HepG2 (cell line): Measurements from ENCODE around the gene CAMK2A. TPM values are rescaled to one million over a fixed set of nuclear protein-coding genes. Genes with fewer than 3 reads are reported as not detected.

ENCODE experiments used
- ATAC-seq: fragments of 200-7000 bp; cut with Tn5 transposase; 3 replicates; pipeline ENCODE4 v1.9.1; 2020; ENCODE audit warnings: mild to moderate bottlenecking, moderate library complexity
- BruUV-seq: library from RNA; stranded (reverse); fragments of 400-500 nt; replicated peaks from 2 replicates; lab custom pipeline; 2021; lab: Mats Ljungman, UMichigan
- CTCF ChIA-PET: fragments of 300-600 bp; formaldehyde crosslinking; extraction: SDS; loops from one replicate; lab custom pipeline; 2021; ENCODE audit warnings: low total read pairs, inconsistent platforms, low intra/inter-chr PET ratio; lab: Yijun Ruan, JAX
- POLR2A ChIA-PET: fragments of 350-600 bp; sonication (Branson Sonifier 250); formaldehyde crosslinking; loops from one replicate; lab custom pipeline; 2020; ENCODE audit warnings: antibody characterized with exemption, inconsistent platforms; lab: Yijun Ruan, JAX
- DNase-seq: peaks from one replicate; pipeline ENCODE4 v3.0.0-alpha.2; 2015; ENCODE audit warnings: low spot score
- FAIRE-seq: peaks from 3 replicates; lab custom pipeline; 2011; peaks lifted over from hg19 to GRCh38; lab: Jason Lieb, UNC
- H2AFZ ChIP-seq: one replicate; pipeline ENCODE4 v1.6.1; 2011; ENCODE audit warnings: low read length, inconsistent platforms
- H3K27ac ChIP-seq: fragments of 300-600 bp; 3 replicates; pipeline ENCODE4 v1.8.0; 2011; ENCODE audit warnings: mixed run types, mild to moderate bottlenecking, mixed read lengths, low read length, inconsistent platforms; ENCODE audit not compliant: insufficient read depth; ENCODE audit errors: extremely low read length
- H3K27me3 ChIP-seq, 2 experiments: fragments of 200-600 bp in 1 of 2; 2 replicates in 1 of 2; 3 replicates in 1 of 2; pipeline versions ENCODE4 v1.6.0 to v1.8.0; 2011; ENCODE audit warnings: low read length in 2 of 2, mild to moderate bottlenecking in 2 of 2, moderate library complexity in 2 of 2, inconsistent platforms in 1 of 2; ENCODE audit not compliant: insufficient read depth in 2 of 2, control insufficient read depth in 1 of 2
- H3K36me3 ChIP-seq, 2 experiments: fragments of 200-600 bp in 1 of 2; replicated peaks in 1 of 2; 2 replicates in 1 of 2; 3 replicates in 1 of 2; pipeline versions ENCODE4 v1.5.1 to v1.8.0; 2011; ENCODE audit warnings: low read length in 2 of 2, inconsistent platforms in 1 of 2; ENCODE audit not compliant: insufficient read depth in 2 of 2, control insufficient read depth in 1 of 2
- H3K4me1 ChIP-seq: 2 replicates; pipeline ENCODE4 v1.5.1; 2012; ENCODE audit warnings: low read length, inconsistent platforms; ENCODE audit not compliant: insufficient read depth
- H3K4me2 ChIP-seq: 2 replicates; pipeline ENCODE4 v1.6.0; 2011; ENCODE audit warnings: low read depth, low read length, inconsistent platforms
- H3K4me3 ChIP-seq, 3 experiments: fragments of 200-600 bp in 1 of 3; sonication (generic), shearing (Covaris generic) in 1 of 3; replicated peaks in 1 of 3; 2 replicates each; pipeline ENCODE4 v1.5.1; 2011 to 2016; ENCODE audit warnings: low read length in 3 of 3, inconsistent platforms in 2 of 3, low read depth in 2 of 3, mild to moderate bottlenecking in 2 of 3, control low read depth in 1 of 3, mixed read lengths in 1 of 3; ENCODE audit not compliant: insufficient read depth in 1 of 3
- H3K79me2 ChIP-seq: one replicate; pipeline ENCODE4 v1.6.1; 2011; ENCODE audit warnings: low read length, inconsistent platforms; ENCODE audit not compliant: insufficient read depth
- H3K9ac ChIP-seq: 2 replicates; pipeline ENCODE4 v1.6.0; 2011; ENCODE audit warnings: mild to moderate bottlenecking, low read depth, low read length, inconsistent platforms; ENCODE audit not compliant: insufficient read depth
- H3K9me3 ChIP-seq: 2 replicates; pipeline ENCODE4 v1.5.1; 2012; ENCODE audit warnings: mild to moderate bottlenecking, low read length
- H4K20me1 ChIP-seq: 2 replicates; pipeline ENCODE4 v1.6.0; 2011; ENCODE audit warnings: inconsistent platforms, mild to moderate bottlenecking, low read length, moderate library complexity; ENCODE audit not compliant: insufficient read depth
- AGO2 ChIP-seq: fragments of 200-400 bp; formaldehyde crosslinking; optimal IDR thresholded peaks from 2 replicates; pipeline ENCODE3; 2017; ENCODE audit warnings: mild to moderate bottlenecking, low read depth, low read length, moderate library complexity
- ATM ChIP-seq: fragments of 450-650 bp; IDR thresholded peaks from 2 replicates; pipeline ENCODE4 v1.7.1; 2017; ENCODE audit warnings: mild to moderate bottlenecking, borderline replicate concordance
- CAMTA2 ChIP-seq: sonication (generic); formaldehyde crosslinking; IDR thresholded peaks from 2 replicates; pipeline ENCODE4 v1.4.0; 2020; ENCODE audit warnings: mild to moderate bottlenecking, missing genetic modification reagents, borderline replicate concordance
- CHD2 ChIP-seq: IDR thresholded peaks from 2 replicates; pipeline ENCODE4 v1.6.1; 2011; ENCODE audit warnings: low read depth, low read length, improper control_type of control experiment
- MTERF4 ChIP-seq: sonication (generic); formaldehyde crosslinking; IDR thresholded peaks from 2 replicates; pipeline ENCODE4 v1.8.0; 2023; ENCODE audit warnings: mild to moderate bottlenecking, missing genetic modification reagents
- POLR2AphosphoS2 ChIP-seq: IDR thresholded peaks from 2 replicates; pipeline ENCODE4 v1.6.1; 2011; ENCODE audit warnings: low read depth, low read length, improper control_type of control experiment
- REXO4 ChIP-seq: sonication (generic); formaldehyde crosslinking; IDR thresholded peaks from 2 replicates; pipeline ENCODE4 v1.8.0; 2022; ENCODE audit warnings: missing genetic modification reagents, mild to moderate bottlenecking, borderline replicate concordance
- RNF219 ChIP-seq: sonication (generic); formaldehyde crosslinking; IDR thresholded peaks from 2 replicates; pipeline ENCODE4 v1.5.0; 2020; ENCODE audit warnings: mild to moderate bottlenecking, missing genetic modification reagents
- SIX1 ChIP-seq: sonication (generic); formaldehyde crosslinking; IDR thresholded peaks from 2 replicates; pipeline ENCODE4 v1.4.0; 2020; ENCODE audit warnings: missing genetic modification reagents, borderline replicate concordance
- SMAD1 ChIP-seq: sonication (generic); formaldehyde crosslinking; IDR thresholded peaks from 2 replicates; pipeline ENCODE4 v1.4.0; 2020; ENCODE audit warnings: missing genetic modification reagents, low read depth, mild to moderate bottlenecking, borderline replicate concordance
- SSRP1 ChIP-seq: IDR thresholded peaks from 2 replicates; pipeline ENCODE4 v1.6.1; 2016; ENCODE audit warnings: control low read depth
- ZBTB7B ChIP-seq: sonication (generic); formaldehyde crosslinking; IDR thresholded peaks from 2 replicates; pipeline ENCODE4 v1.4.0; 2020; ENCODE audit warnings: missing genetic modification reagents
- ZKSCAN1 ChIP-seq: fragments of 150-350 bp; IDR thresholded peaks from 2 replicates; pipeline ENCODE4 v1.6.1; 2014; ENCODE audit warnings: low read length
- ZMAT5 ChIP-seq: sonication (generic); formaldehyde crosslinking; IDR thresholded peaks from 2 replicates; pipeline ENCODE4 v1.5.0; 2020; ENCODE audit warnings: mild to moderate bottlenecking, low read depth, missing genetic modification reagents, borderline replicate concordance
- ZNF33A ChIP-seq: sonication (generic); formaldehyde crosslinking; IDR thresholded peaks from 2 replicates; pipeline ENCODE4 v1.5.1; 2020; ENCODE audit warnings: missing genetic modification reagents, mild to moderate bottlenecking, moderate library complexity, borderline replicate concordance
- ZNF441 ChIP-seq: sonication (generic); formaldehyde crosslinking; IDR thresholded peaks from 2 replicates; pipeline ENCODE4 v1.7.0; 2021; ENCODE audit warnings: missing genetic modification reagents, borderline replicate concordance
- ZNF576 ChIP-seq: sonication (generic); formaldehyde crosslinking; IDR thresholded peaks from 2 replicates; pipeline ENCODE4 v1.4.0; 2020; ENCODE audit warnings: mild to moderate bottlenecking, missing genetic modification reagents
- ZNF607 ChIP-seq: sonication (generic); formaldehyde crosslinking; IDR thresholded peaks from 2 replicates; pipeline ENCODE4 v1.5.1; 2020; ENCODE audit warnings: missing genetic modification reagents, mild to moderate bottlenecking, borderline replicate concordance
- ZNF629 ChIP-seq: sonication (generic); formaldehyde crosslinking; conservative IDR thresholded peaks from 2 replicates; pipeline ENCODE4 v1.5.0; 2020; ENCODE audit warnings: missing genetic modification reagents
- ZNF674 ChIP-seq: sonication (generic); formaldehyde crosslinking; IDR thresholded peaks from 2 replicates; pipeline ENCODE4 v1.5.0; 2020; ENCODE audit warnings: low read depth, mild to moderate bottlenecking, missing genetic modification reagents
- ZNF839 ChIP-seq: sonication (generic); formaldehyde crosslinking; IDR thresholded peaks from 2 replicates; pipeline ENCODE4 v1.4.0; 2020; ENCODE audit warnings: missing genetic modification reagents, mild to moderate bottlenecking, borderline replicate concordance
- WGBS: methylation state at CpG from one replicate; pipeline ENCODE4 v1.1.6; 2017; ENCODE audit warnings: low lambda C conversion rate; 5-methylcytosine and 5-hydroxymethylcytosine counted together
- in situ Hi-C: cut with HindIII; loops from 2 replicates; pipeline ENCODE4 v1.10.0; 2017; ENCODE audit warnings: low pct_unique_long_range_greater_than_20kb; ENCODE audit not compliant: extremely low pct_ligation_motif_present
- intact Hi-C: fragments of 100-400 bp; cut with micrococcal nuclease; formaldehyde crosslinking; loops from one replicate; pipeline ENCODE4 v1.10.0; 2022; ENCODE audit not compliant: unreplicated experiment
- polyA plus RNA-seq, 8 experiments: library from polyadenylated mRNA; depleted of rRNA in 3 of 8; stranded (reverse) in 7 of 8; unstranded in 1 of 8; fragments of >200 nt; fragmentation: Illumina TruSeq in 4 of 8; extraction: Trizol in 4 of 8; gene quantifications; 2 replicates each; pipeline versions ENCODE4 v1.2.1 to v1.2.3, GENCODE V29; 2011 to 2016; ENCODE audit warnings: low read depth in 4 of 8, missing spikeins in 1 of 8, mixed read lengths in 1 of 8; ENCODE audit not compliant: insufficient read depth in 1 of 8
- total RNA-seq, 5 experiments: library from RNA; depleted of rRNA; stranded (reverse); fragments of >200 nt; fragmentation: Illumina TruSeq; extraction: Trizol; gene quantifications; 2 replicates each; pipeline ENCODE4 v1.2.3, GENCODE V29; 2016; ENCODE audit warnings: low read depth in 1 of 5

Gene CAMK2A
- total and polyA plus RNA-seq, 2 of the 13 experiments (the other 11 are each of a cell fraction or from before 2014, with no cell fraction given), result 0.11 TPM; not detected in 1

GRCh38 chr5:150310246-150310645 is 20.7 kb upstream of the CAMK2A start (continued):
- no peak for TF ChIP-seq RNF219 (CRISPR knock-in tag)
- TF ChIP-seq CHD2, result no peak
- no peak for TF ChIP-seq POLR2AphosphoS2
- TF ChIP-seq ZNF607 (CRISPR knock-in tag), result no peak
- TF ChIP-seq REXO4, result no peak
- no peak for TF ChIP-seq ZKSCAN1

GRCh38 chr5:150309886-150310239 is 20.3 kb upstream of the CAMK2A start:
- Histone ChIP-seq H3K36me3 (no peaks in the 10 kb centered on the region), H4K20me1 (no peaks in the 10 kb centered on the region), H3K79me2 (no peaks in the 10 kb centered on the region), H2AFZ (no peak overlapping the region), H3K27ac (no peak overlapping the region), H3K27me3 (no peaks in the 10 kb centered on the region), H3K9me3 (no peaks in the 10 kb centered on the region), H3K9ac (no peak overlapping the region), H3K4me3 (no peak overlapping the region), H3K4me2 (no peak overlapping the region), H3K4me1 (peaks cover 82% of the 10 kb centered on the region)
- BruUV-seq, result no TSS peak
- FAIRE-seq (no peak), ATAC-seq (no peak), DNase-seq (no peak)
- WGBS, result 94% methylated on average over 1 of the region's 1 CpG
- in situ Hi-C loops, result no loop called here
- ChIA-PET CTCF (no interaction called here), POLR2A (interaction anchor here (2.3 kb wide), 1 partner anchor 7 kb away, joined by 10 read pairs; no protein-coding TSS in a partner anchor)
- intact Hi-C loops, result no loop called here
- no peak for TF ChIP-seq ZNF441 (CRISPR knock-in tag)
- no peak for TF ChIP-seq AGO2
- no peak for TF ChIP-seq SIX1 (CRISPR knock-in tag)
- TF ChIP-seq CAMTA2 (CRISPR knock-in tag), result no peak
- no peak for TF ChIP-seq ZBTB7B (CRISPR knock-in tag)
- TF ChIP-seq ZNF629 (CRISPR knock-in tag), result no peak
- TF ChIP-seq ZNF839, result no peak
- TF ChIP-seq ZNF576 (CRISPR knock-in tag), result no peak
- no peak for TF ChIP-seq ZNF33A (CRISPR knock-in tag)
- TF ChIP-seq ZMAT5, result no peak
- no peak for TF ChIP-seq ATM
- no peak for TF ChIP-seq SSRP1 (CRISPR knock-in tag)
- TF ChIP-seq SMAD1 (CRISPR knock-in tag), result no peak
- TF ChIP-seq ZNF674, result no peak
- no peak for TF ChIP-seq MTERF4 (CRISPR knock-in tag)
